ENCODE measurements around the gene LSAMP.
A peak's percentile ranks its signal among the peaks of the same experiment; 100 is the strongest.

The LSAMP gene

GRCh38 chr3:116020495-116020894 lies 424.8 kb downstream of the LSAMP start:
- DNase-seq (ENCODE audit: insufficient read length, low spot score) (no peak), FAIRE-seq (no peak)
- TF ChIP-seq SPI1 (IDR thresholded peaks at IDR 0.05; ENCODE audit: low read depth, low read length) (peak; percentile 33; the same call in 1 of the 2 replicates), POU2F2 (IDR thresholded peaks at IDR 0.05; ENCODE audit: low read depth, low read length) (0 out of 2 replicates have a peak, but pooled peaks have one; percentile 20), POLR2AphosphoS5 (IDR thresholded peaks at IDR 0.05; ENCODE audit: low read depth, low read length) (no peak)

- DNase-seq (ENCODE audit: insufficient read length, low spot score) (no peak), FAIRE-seq (no peak)
- TF ChIP-seq POLR2A (IDR thresholded peaks at IDR 0.05; ENCODE audit: low read depth, low read length) (no peak), PAX5 (IDR thresholded peaks at IDR 0.05; ENCODE audit: insufficient read depth, low read length, severe bottlenecking) (no peak), POLR2AphosphoS5 (IDR thresholded peaks at IDR 0.05; ENCODE audit: low read depth, low read length) (no peak)
Observed at GRCh38 chr3:116019254-116019763, 426.0 kb downstream of the LSAMP start.

- no peak for TF ChIP-seq PAX5 (IDR thresholded peaks at IDR 0.05; ENCODE audit: insufficient read depth, low read length, severe bottlenecking)
- TF ChIP-seq POU2F2 (IDR thresholded peaks at IDR 0.05; ENCODE audit: low read depth, low read length) = no peak
- no peak for TF ChIP-seq TAF1 (IDR thresholded peaks at IDR 0.05; ENCODE audit: low read depth, low read length)
- TF ChIP-seq POLR2AphosphoS5 (IDR thresholded peaks at IDR 0.05; ENCODE audit: low read depth, low read length) = no peak
- no peak for TF ChIP-seq POLR2A (IDR thresholded peaks at IDR 0.05; ENCODE audit: low read depth, low read length)
- TF ChIP-seq SPI1 (IDR thresholded peaks at IDR 0.05; ENCODE audit: low read depth, low read length) = no peak
- no peak for DNase-seq (ENCODE audit: insufficient read length, low spot score)
- no peak for FAIRE-seq
Observed at GRCh38 chr3:116018646-116019045, 426.6 kb downstream of the LSAMP start.

GRCh38 chr3:116015931-116016330 lies 429.4 kb downstream of the LSAMP start:
- TF ChIP-seq SPI1 (IDR thresholded peaks at IDR 0.05; ENCODE audit: low read depth, low read length) (no peak), TAF1 (IDR thresholded peaks at IDR 0.05; ENCODE audit: low read depth, low read length) (no peak), POLR2A (IDR thresholded peaks at IDR 0.05; ENCODE audit: low read depth, low read length) (no peak), POLR2AphosphoS5 (IDR thresholded peaks at IDR 0.05; ENCODE audit: low read depth, low read length) (no peak), PAX5 (IDR thresholded peaks at IDR 0.05; ENCODE audit: insufficient read depth, low read length, severe bottlenecking) (no peak), POU2F2 (IDR thresholded peaks at IDR 0.05; ENCODE audit: low read depth, low read length) (no peak)
- DNase-seq (ENCODE audit: insufficient read length, low spot score) (no peak), FAIRE-seq (no peak)

- TF ChIP-seq POLR2AphosphoS5 (IDR thresholded peaks at IDR 0.05; ENCODE audit: low read depth, low read length) (no peak), SPI1 (IDR thresholded peaks at IDR 0.05; ENCODE audit: low read depth, low read length) (no peak), POLR2A (IDR thresholded peaks at IDR 0.05; ENCODE audit: low read depth, low read length) (no peak), PAX5 (IDR thresholded peaks at IDR 0.05; ENCODE audit: insufficient read depth, low read length, severe bottlenecking) (no peak), TAF1 (IDR thresholded peaks at IDR 0.05; ENCODE audit: low read depth, low read length) (no peak), POU2F2 (IDR thresholded peaks at IDR 0.05; ENCODE audit: low read depth, low read length) (no peak)
- no peak for DNase-seq (ENCODE audit: insufficient read length, low spot score)
- no peak for FAIRE-seq
Observed at GRCh38 chr3:116007000-116007399, 438.3 kb downstream of the LSAMP start.

GRCh38 chr3:116005404-116005803 lies 439.9 kb downstream of the LSAMP start:
- TF ChIP-seq POU2F2 (IDR thresholded peaks at IDR 0.05; ENCODE audit: low read depth, low read length) = no peak
- TF ChIP-seq PAX5 (IDR thresholded peaks at IDR 0.05; ENCODE audit: insufficient read depth, low read length, severe bottlenecking) = no peak
- TF ChIP-seq SPI1 (IDR thresholded peaks at IDR 0.05; ENCODE audit: low read depth, low read length) = no peak
- no peak for TF ChIP-seq TAF1 (IDR thresholded peaks at IDR 0.05; ENCODE audit: low read depth, low read length)
- TF ChIP-seq POLR2AphosphoS5 (IDR thresholded peaks at IDR 0.05; ENCODE audit: low read depth, low read length) = no peak
- no peak for TF ChIP-seq POLR2A (IDR thresholded peaks at IDR 0.05; ENCODE audit: low read depth, low read length)
- DNase-seq (ENCODE audit: insufficient read length, low spot score) = no peak
- FAIRE-seq = peak; percentile 64

GRCh38 chr3:116002235-116002634 lies 443.1 kb downstream of the LSAMP start:
- FAIRE-seq (no peak), DNase-seq (ENCODE audit: insufficient read length, low spot score) (no peak)
- TF ChIP-seq SPI1 (IDR thresholded peaks at IDR 0.05; ENCODE audit: low read depth, low read length) (no peak), POLR2AphosphoS5 (IDR thresholded peaks at IDR 0.05; ENCODE audit: low read depth, low read length) (no peak), POLR2A (IDR thresholded peaks at IDR 0.05; ENCODE audit: low read depth, low read length) (no peak), PAX5 (IDR thresholded peaks at IDR 0.05; ENCODE audit: insufficient read depth, low read length, severe bottlenecking) (no peak), POU2F2 (IDR thresholded peaks at IDR 0.05; ENCODE audit: low read depth, low read length) (no peak), TAF1 (IDR thresholded peaks at IDR 0.05; ENCODE audit: low read depth, low read length) (no peak)

- TF ChIP-seq TAF1 (IDR thresholded peaks at IDR 0.05; ENCODE audit: low read depth, low read length) = no peak
- no peak for TF ChIP-seq POLR2AphosphoS5 (IDR thresholded peaks at IDR 0.05; ENCODE audit: low read depth, low read length)
- no peak for TF ChIP-seq POU2F2 (IDR thresholded peaks at IDR 0.05; ENCODE audit: low read depth, low read length)
- no peak for TF ChIP-seq POLR2A (IDR thresholded peaks at IDR 0.05; ENCODE audit: low read depth, low read length)
- no peak for TF ChIP-seq PAX5 (IDR thresholded peaks at IDR 0.05; ENCODE audit: insufficient read depth, low read length, severe bottlenecking)
- no peak for TF ChIP-seq SPI1 (IDR thresholded peaks at IDR 0.05; ENCODE audit: low read depth, low read length)
- DNase-seq (ENCODE audit: insufficient read length, low spot score) (no peak), FAIRE-seq (no peak)
Observed at GRCh38 chr3:116001151-116001621, 444.1 kb downstream of the LSAMP start.

- no peak for TF ChIP-seq PAX5 (IDR thresholded peaks at IDR 0.05; ENCODE audit: insufficient read depth, low read length, severe bottlenecking)
- TF ChIP-seq POU2F2 (IDR thresholded peaks at IDR 0.05; ENCODE audit: low read depth, low read length) = no peak
- TF ChIP-seq POLR2A (IDR thresholded peaks at IDR 0.05; ENCODE audit: low read depth, low read length) = no peak
- no peak for TF ChIP-seq TAF1 (IDR thresholded peaks at IDR 0.05; ENCODE audit: low read depth, low read length)
- no peak for TF ChIP-seq SPI1 (IDR thresholded peaks at IDR 0.05; ENCODE audit: low read depth, low read length)
- no peak for TF ChIP-seq POLR2AphosphoS5 (IDR thresholded peaks at IDR 0.05; ENCODE audit: low read depth, low read length)
- FAIRE-seq (peak; percentile 48), DNase-seq (ENCODE audit: insufficient read length, low spot score) (no peak)
Observed at GRCh38 chr3:116000311-116000710, 445.0 kb downstream of the LSAMP start.

- no peak for DNase-seq (ENCODE audit: insufficient read length, low spot score)
- no peak for FAIRE-seq
- no peak for TF ChIP-seq PAX5 (IDR thresholded peaks at IDR 0.05; ENCODE audit: insufficient read depth, low read length, severe bottlenecking)
- no peak for TF ChIP-seq POLR2AphosphoS5 (IDR thresholded peaks at IDR 0.05; ENCODE audit: low read depth, low read length)
- no peak for TF ChIP-seq SPI1 (IDR thresholded peaks at IDR 0.05; ENCODE audit: low read depth, low read length)
- no peak for TF ChIP-seq TAF1 (IDR thresholded peaks at IDR 0.05; ENCODE audit: low read depth, low read length)
- TF ChIP-seq POLR2A (IDR thresholded peaks at IDR 0.05; ENCODE audit: low read depth, low read length) = no peak
- TF ChIP-seq POU2F2 (IDR thresholded peaks at IDR 0.05; ENCODE audit: low read depth, low read length) = no peak
Observed at GRCh38 chr3:115999613-116000012, 445.7 kb downstream of the LSAMP start.

All from GM12891 (cell line).